Keratinocyte (primary cell): ENCODE data around the gene ZNRD2.

Source experiments
- EZH2 ChIP-seq: IDR thresholded peaks from one replicate; pipeline ENCODE4 v1.6.1; 2012; ENCODE audit warnings: inconsistent platforms, mild to moderate bottlenecking, low read length, moderate library complexity
- TF ChIP-seq, protein P1 (sequence below), 3 experiments: IDR thresholded peaks in 1 of 3; conservative IDR thresholded peaks in 1 of 3; optimal IDR thresholded peaks in 1 of 3; 2 replicates in 2 of 3; 3 replicates in 1 of 3; pipeline versions ENCODE3 to v1.5.1; 2011; ENCODE audit warnings: low read length in 3 of 3, mild to moderate bottlenecking in 3 of 3, moderate library complexity in 2 of 3, control low read depth in 1 of 3, inconsistent platforms in 1 of 3; ENCODE audit not compliant: insufficient read depth in 2 of 3; ENCODE audit errors: extremely low read depth in 1 of 3

DNA sequence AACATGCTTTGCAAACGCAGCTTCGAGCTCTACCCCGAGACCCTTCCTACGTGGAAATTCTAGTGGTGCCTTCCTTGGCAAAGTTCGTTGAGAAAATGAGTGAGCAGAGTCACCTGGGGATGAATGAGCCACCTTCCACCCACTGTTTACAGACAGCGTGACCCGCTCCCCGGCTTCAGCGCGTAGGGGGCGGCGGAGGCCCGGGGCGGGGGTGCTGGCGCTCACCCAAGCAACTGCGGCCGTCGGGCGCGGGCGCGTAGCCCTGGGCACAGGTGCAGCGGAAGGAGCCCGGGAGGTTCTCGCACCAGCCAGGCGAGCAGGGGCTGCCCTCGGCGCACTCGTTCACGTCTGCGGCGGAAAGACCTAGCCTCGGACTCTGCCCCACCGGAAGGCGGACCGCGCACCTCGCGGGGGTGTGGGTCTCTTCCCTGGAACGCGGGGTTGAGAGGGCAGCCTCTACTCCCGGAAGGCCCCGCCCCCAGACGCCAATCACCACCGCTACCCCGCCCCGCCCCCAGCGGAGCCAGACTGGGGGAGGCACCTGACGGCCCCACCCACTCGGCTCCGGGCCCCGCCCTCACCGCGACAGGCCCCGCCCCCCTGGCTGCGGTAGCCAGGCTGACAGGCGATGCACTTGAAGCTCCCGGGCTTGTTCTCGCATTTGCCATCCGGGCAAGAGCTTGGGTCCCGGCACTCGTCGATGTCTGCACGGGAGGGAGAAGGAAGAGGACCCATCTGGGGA, 23.9 kb upstream of the ZNRD2 start:
- TF ChIP-seq, protein P1, sequence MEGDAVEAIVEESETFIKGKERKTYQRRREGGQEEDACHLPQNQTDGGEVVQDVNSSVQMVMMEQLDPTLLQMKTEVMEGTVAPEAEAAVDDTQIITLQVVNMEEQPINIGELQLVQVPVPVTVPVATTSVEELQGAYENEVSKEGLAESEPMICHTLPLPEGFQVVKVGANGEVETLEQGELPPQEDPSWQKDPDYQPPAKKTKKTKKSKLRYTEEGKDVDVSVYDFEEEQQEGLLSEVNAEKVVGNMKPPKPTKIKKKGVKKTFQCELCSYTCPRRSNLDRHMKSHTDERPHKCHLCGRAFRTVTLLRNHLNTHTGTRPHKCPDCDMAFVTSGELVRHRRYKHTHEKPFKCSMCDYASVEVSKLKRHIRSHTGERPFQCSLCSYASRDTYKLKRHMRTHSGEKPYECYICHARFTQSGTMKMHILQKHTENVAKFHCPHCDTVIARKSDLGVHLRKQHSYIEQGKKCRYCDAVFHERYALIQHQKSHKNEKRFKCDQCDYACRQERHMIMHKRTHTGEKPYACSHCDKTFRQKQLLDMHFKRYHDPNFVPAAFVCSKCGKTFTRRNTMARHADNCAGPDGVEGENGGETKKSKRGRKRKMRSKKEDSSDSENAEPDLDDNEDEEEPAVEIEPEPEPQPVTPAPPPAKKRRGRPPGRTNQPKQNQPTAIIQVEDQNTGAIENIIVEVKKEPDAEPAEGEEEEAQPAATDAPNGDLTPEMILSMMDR (optimal IDR thresholded peaks at IDR 0.05 in 1 of 3, IDR thresholded peaks at IDR 0.05 in 1 of 3, conservative IDR thresholded peaks at IDR 0.05 in 1 of 3; ENCODE audit: extremely low read depth in 1 of 3, insufficient read depth in 2 of 3, low read length in 3 of 3), result no peak
- no peak for TF ChIP-seq EZH2
